Endothelial cell (in vitro differentiated cells): ENCODE results near the gene AMHR2. TPM values are rescaled to one million over a fixed set of nuclear protein-coding genes. Genes with fewer than 3 reads are reported as not detected.

Experiments used
- DNase-seq: peaks from one replicate; pipeline ENCODE4 v3.0.0; 2021; ENCODE audit warnings: low spot score
- H3K27ac Mint-ChIP-seq: one replicate; pipeline ENCODE4 v1.8.0; 2021; ENCODE audit warnings: mixed read lengths, inconsistent platforms; ENCODE audit not compliant: unreplicated experiment
- H3K27me3 Mint-ChIP-seq: one replicate; pipeline ENCODE4 v1.8.0; 2021; ENCODE audit warnings: mild to moderate bottlenecking, moderate library complexity, mixed read lengths, inconsistent platforms; ENCODE audit not compliant: unreplicated experiment
- H3K36me3 Mint-ChIP-seq: one replicate; pipeline ENCODE4 v1.8.0; 2021; ENCODE audit warnings: mild to moderate bottlenecking, low read depth, mixed read lengths, inconsistent platforms; ENCODE audit not compliant: unreplicated experiment
- H3K4me1 Mint-ChIP-seq: one replicate; pipeline ENCODE4 v1.8.0; 2021; ENCODE audit warnings: mild to moderate bottlenecking, mixed read lengths, inconsistent platforms; ENCODE audit not compliant: unreplicated experiment
- H3K4me3 Mint-ChIP-seq: one replicate; pipeline ENCODE4 v1.8.0; 2021; ENCODE audit warnings: mild to moderate bottlenecking, mixed read lengths, inconsistent platforms; ENCODE audit not compliant: unreplicated experiment
- H3K9me3 Mint-ChIP-seq: one replicate; pipeline ENCODE4 v1.8.0; 2021; ENCODE audit warnings: mixed read lengths, inconsistent platforms; ENCODE audit not compliant: unreplicated experiment
- total RNA-seq: library from RNA; stranded (reverse); fragmentation: NEBNext Ultra II Directional; extraction: Animal tissue kit (Norgen Biotek cat#: 25700); gene quantifications from one replicate; pipeline ENCODE4 v1.2.1, GENCODE V29; 2021; ENCODE audit not compliant: unreplicated experiment
- TF ChIP-seq, protein P1 (sequence below): fragments of 200-600 bp; sonication (generic); IDR thresholded peaks from one replicate; pipeline ENCODE4 v1.5.0; 2021; ENCODE audit warnings: antibody characterized with exemption; ENCODE audit not compliant: unreplicated experiment

The AMHR2 gene
- total RNA-seq, 1 donor from 2014 or later = 1.3 TPM

GRCh38 chr12:53452159-53453077 lies 28.8 kb downstream of the AMHR2 start:
- TF ChIP-seq, protein P1, sequence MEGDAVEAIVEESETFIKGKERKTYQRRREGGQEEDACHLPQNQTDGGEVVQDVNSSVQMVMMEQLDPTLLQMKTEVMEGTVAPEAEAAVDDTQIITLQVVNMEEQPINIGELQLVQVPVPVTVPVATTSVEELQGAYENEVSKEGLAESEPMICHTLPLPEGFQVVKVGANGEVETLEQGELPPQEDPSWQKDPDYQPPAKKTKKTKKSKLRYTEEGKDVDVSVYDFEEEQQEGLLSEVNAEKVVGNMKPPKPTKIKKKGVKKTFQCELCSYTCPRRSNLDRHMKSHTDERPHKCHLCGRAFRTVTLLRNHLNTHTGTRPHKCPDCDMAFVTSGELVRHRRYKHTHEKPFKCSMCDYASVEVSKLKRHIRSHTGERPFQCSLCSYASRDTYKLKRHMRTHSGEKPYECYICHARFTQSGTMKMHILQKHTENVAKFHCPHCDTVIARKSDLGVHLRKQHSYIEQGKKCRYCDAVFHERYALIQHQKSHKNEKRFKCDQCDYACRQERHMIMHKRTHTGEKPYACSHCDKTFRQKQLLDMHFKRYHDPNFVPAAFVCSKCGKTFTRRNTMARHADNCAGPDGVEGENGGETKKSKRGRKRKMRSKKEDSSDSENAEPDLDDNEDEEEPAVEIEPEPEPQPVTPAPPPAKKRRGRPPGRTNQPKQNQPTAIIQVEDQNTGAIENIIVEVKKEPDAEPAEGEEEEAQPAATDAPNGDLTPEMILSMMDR = no peak
- Mint-ChIP-seq H3K36me3 (peaks cover 33% of the 10 kb centered on the region), H3K27me3 (peaks cover 12% of the 10 kb centered on the region), H3K9me3 (no peaks in the 10 kb centered on the region), H3K27ac (peak overlapping the region; percentile 98), H3K4me3 (peak overlapping the region; percentile 98), H3K4me1 (peaks cover 23% of the 10 kb centered on the region)
- peak; percentile 78 for DNase-seq

DNA sequence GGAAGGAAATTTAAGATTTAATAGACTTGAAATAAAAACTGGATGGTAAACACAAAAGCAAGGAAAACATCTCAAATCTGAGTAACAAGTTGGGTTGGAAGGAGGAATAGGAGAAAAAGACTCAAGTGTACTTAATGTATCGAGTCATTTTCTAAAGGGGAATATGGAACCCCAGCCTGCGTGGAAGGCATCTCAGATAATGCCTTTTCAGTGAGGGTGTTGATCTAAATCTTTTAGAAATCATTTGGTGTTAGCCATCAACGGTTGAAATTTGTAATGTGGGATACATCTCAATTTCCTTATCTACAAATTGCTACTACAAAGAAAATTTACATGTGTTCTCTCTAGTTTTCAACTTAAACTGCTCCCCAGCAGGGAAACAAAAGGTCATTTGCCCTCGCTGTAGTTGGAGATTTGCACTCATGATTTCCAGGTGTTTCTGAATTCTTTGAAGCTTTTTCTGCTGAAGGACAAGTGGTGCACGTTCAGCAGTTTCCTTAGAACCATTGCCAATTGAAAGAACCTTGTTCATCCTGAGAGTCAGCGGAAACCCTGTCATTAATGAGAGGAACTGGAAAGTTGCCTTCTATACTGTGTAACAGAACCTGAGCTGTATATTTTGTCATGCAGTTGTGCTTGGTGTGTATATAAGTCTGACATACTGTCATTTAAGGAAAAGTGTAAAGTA lies 30.4 kb downstream of the AMHR2 start:
- peaks cover 39% of the 10 kb centered on the region for H3K36me3 Mint-ChIP-seq
- TF ChIP-seq, protein P1 = no peak
- no peak for DNase-seq
- H3K4me1 Mint-ChIP-seq = peaks cover 24% of the 10 kb centered on the region
- H3K9me3 Mint-ChIP-seq = no peaks in the 10 kb centered on the region
- H3K27me3 Mint-ChIP-seq = peaks cover 10% of the 10 kb centered on the region
- no peak overlapping the region for H3K27ac Mint-ChIP-seq
- peak overlapping the region; percentile 98 for H3K4me3 Mint-ChIP-seq

DNA sequence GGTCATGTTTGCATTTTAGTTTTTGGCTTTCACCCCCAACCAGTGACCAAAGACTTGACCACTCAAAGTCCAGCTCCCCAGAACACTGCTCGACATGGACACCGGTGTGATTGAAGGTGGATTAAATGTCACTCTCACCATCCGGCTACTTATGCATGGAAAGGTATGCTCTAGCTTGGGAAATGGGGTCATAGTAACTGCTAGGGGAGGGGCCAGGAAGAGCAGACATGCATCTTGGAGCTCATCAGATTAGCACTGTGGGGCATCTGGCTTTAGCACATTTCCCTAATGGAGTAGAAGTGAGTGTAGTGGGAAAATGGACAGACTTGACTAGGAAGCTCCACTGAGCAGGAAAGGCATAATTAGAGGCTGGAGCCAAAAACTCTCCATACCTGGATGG lies 31.1 kb downstream of the AMHR2 start:
- Mint-ChIP-seq H3K27ac (peak overlapping the region; percentile 39), H3K9me3 (no peaks in the 10 kb centered on the region), H3K27me3 (peaks cover 10% of the 10 kb centered on the region), H3K36me3 (peaks cover 41% of the 10 kb centered on the region), H3K4me1 (peaks cover 25% of the 10 kb centered on the region), H3K4me3 (peak overlapping the region; percentile 44)
- no peak for DNase-seq
- TF ChIP-seq, protein P1 = no peak

- no peak overlapping the region for H3K27ac Mint-ChIP-seq
- H3K4me1 Mint-ChIP-seq = peaks cover 29% of the 10 kb centered on the region
- peaks cover 54% of the 10 kb centered on the region for H3K36me3 Mint-ChIP-seq
- peak overlapping the region; percentile 23 for H3K4me3 Mint-ChIP-seq
- H3K9me3 Mint-ChIP-seq = no peaks in the 10 kb centered on the region
- H3K27me3 Mint-ChIP-seq = peaks cover 7% of the 10 kb centered on the region
- DNase-seq = no peak
- TF ChIP-seq, protein P1 = no peak
Observed at GRCh38 chr12:53456654-53457366, 33.2 kb downstream of the AMHR2 start.
